NCI-H2171 (cell line): Measurements from ENCODE around the gene NTN4.
A peak's percentile ranks its signal among the peaks of the same experiment; 100 is the strongest.
"Not testable (repeated sequence)": the region's sequence is repeated elsewhere in the genome, so short reads cannot be mapped to it uniquely, and the experiment has no call there.

ENCODE experiments used
- DNase-seq: peaks from one replicate; lab custom pipeline; 2025; lab: John Stamatoyannopoulos, UW

The NTN4 gene

DNA sequence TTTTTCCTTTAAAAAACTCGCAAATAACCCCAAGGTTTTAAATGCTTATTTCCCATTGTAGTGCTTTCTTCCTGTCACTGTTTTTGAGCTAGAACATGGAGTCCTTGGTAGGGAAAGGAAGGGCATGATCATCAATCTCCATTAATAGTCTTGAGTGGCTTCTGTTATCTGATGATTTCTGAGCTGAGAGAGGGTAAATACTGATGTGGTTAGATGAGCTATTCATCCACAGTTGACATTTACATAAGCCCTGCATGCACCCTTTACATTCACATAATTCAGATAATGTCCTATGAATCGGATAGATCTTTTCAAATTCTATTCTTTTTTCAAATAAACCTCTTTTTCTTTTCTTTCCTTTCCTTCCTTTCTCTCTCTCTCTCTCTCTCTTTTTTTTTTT, 81.4 kb downstream of the NTN4 start:
- DNase-seq = no peak

DNA sequence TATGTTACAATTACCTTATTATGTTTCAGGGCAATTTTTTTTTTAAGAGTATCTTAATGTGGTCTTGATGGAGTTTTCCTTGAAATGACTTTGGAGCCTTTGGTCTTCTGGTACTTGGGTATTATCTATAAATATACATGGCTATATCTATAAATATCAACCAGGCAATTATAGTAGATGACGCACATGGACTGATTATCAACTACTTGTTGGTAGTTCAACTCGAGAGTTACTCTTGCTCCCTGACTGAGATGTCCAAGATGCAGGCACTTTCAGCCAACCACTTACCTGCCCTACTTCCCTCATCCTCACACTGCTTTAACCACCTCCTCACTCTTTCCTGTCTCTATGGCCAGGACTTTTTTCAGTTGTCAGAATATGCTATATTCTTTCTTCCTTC, 85.4 kb downstream of the NTN4 start:
- DNase-seq = no peak

- no peak for DNase-seq
Measured at GRCh38 chr12:95703986-95704385, 86.6 kb downstream of the NTN4 start.

DNA sequence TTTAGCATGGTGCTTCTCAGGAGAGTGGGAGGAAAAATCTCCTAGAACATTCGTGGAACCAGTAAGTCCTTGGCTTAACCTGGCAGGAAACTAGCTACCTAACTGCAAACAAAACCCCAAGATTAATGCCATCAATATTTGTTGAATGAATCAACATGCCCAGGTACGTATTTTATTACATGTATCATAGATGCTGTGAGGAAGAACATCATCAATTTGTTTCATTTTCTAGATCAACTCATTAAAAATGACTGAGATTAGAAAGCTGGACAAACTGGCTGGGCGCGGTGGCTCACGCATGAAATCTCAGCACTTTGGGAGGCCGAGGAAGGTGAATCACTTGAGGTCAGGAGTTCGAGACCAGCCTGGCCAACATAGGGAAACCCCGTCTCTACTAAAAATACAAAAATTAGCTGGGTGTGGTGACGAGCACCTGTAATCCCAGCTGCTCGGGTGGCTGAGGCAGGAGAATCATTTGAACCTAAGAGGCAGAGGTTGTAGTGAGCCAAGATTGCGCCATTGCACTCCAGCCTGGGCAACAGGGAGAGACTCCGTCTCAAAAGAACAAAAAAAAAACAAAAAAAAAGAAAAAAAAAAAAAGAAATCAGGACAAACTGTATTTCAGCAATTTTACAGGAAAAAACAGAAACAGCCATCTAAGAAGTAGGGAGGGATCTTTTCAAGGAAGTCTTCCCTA, 88.7 kb downstream of the NTN4 start:
- no peak for DNase-seq

- no peak for DNase-seq
Measured at GRCh38 chr12:95701275-95701674, 89.3 kb downstream of the NTN4 start.

DNA sequence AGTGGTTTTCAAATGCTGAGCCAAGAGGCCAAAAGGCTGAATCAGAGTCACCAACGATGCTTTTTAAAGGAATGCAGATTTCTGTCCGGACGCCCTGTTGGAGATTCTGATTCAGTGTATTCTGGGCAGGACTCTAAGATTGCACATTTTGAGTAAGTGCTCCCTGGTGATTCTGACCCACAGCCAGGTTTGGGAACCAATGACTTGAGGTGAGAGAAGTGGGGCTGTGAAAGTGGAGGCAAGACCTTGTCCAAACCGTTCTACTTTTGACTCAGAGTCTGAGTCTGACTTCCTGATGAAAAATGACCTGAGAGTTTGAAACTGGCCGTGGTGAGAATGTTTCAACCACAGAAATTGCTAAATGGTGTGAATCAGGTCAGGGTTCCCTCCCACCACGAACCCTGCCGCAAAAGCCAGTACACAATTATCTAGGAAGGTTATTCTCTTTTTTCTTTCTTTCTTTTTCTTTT, 90.2 kb downstream of the NTN4 start:
- DNase-seq = no peak

- no peak for DNase-seq
Measured at GRCh38 chr12:95699579-95699978, 91.0 kb downstream of the NTN4 start.

DNA sequence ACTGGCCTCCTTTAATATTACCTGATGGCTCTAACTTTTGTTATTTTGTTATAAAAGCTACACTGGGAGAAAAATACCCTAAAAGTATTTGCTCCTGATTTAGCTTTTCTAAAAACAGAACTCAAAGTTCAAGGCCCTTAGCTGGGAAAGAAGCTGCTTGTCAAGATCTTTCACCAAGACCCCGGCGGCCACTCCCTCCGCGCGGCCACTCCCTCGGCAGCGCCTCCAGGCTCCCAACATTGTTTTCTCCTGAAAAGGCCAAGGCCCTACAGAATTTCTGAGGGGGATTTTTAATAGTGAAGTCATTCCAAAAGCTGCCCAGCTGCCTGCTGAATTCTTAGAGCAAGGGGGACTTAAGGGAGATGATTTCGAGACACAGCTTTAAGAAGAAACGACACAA, 96.4 kb downstream of the NTN4 start:
- DNase-seq = no peak

DNA sequence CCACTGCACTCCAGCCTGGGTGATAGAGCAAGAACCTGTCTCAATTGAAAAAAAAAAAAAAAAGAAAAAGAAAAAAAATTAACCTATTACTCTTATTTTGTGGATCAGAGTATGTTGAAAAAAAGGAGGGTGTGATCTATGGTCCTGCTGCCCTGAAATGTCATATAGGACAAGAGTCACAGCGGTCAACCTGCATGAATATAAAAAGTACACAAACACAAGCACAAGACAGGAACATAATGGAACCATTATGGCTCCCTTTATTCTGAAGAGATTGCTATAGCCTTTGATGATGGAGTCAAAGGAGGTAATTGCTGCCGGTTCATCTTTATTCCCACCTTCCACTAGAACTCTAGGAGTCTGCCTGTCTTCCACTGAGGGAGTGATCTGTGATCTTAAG, 96.9 kb downstream of the NTN4 start:
- no peak for DNase-seq

DNA sequence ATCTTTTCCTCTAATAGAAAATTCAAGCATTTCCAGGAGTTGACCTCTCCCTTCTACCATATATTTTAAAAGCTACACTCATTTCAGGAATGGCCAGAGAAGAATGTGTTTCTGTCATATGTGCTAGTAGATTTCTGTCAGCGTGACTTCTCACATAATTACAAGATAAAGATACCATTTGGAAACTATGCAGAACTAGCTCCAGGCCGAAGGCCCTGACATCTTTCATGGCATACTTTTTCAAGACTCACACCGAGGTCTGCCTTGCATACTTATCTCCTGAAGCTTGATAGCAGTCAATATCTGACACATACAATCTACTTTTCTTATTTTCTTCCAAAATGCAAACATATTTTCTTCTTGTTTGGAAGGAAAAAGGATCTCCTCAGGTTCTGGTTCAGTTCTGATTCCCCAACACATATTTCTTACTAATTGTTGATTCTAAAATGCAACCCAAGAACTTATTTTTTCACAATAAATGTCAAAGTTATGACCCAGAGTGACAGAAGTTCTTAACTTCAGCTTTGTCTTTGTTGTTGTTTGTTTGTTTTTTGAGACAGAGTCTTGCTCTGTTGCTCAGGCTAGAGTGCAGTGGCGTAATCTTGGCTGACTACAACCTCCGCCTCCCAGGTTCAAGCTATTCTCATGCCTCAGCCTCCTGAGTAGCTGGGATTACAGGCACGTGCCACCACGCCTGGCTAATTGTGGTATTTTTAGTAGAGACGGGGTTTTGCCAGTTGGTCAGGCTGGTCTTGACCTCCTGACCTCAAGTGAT, 99.5 kb downstream of the NTN4 start:
- DNase-seq = no peak

DNA sequence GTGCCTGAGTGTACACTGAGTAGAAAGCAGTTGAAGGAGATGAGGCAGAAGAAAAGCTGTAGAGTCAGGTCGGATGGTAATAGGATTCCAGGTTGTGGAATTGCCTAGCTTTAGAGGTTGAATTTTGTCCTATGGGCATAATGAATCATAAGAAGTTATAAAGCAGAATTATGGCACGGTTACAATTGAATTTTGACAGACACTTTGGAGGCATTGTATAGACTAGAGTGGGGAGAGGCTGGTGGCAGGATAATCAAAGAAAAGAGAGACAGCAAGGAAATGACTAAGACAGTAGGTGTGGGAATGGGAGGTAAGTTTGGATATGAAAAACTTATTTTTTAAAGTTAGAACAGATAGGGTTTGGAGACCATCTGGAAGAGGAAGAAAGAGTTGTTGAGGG, 102.6 kb downstream of the NTN4 start:
- DNase-seq = no peak

- no peak for DNase-seq
Measured at GRCh38 chr12:95683418-95683817, 107.1 kb downstream of the NTN4 start.

DNA sequence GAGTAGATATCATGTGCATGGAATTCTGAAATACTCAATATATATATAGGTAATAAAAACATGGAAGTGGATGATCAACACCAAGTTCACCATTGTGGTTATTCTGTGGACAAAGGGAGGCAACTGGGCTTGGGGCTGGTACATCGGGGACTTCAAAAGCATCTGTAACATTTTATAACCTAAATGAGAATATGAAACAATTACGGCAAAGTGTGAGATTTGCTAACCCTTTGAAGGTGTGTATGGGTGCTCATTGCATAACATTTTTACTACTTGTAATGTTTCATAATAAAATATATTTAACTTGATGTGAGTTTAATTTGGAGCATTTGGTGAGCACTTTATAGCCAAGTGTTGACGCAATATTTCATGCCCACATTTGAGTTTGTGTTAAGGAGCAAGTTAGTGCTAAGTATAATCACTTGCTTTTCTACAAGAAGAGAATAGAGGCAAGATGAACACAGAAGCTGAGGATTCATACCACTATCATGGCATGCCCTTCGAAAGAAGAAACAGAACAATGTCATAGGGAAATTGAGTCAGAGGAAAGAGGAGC, 109.3 kb downstream of the NTN4 start:
- DNase-seq = no peak

DNA sequence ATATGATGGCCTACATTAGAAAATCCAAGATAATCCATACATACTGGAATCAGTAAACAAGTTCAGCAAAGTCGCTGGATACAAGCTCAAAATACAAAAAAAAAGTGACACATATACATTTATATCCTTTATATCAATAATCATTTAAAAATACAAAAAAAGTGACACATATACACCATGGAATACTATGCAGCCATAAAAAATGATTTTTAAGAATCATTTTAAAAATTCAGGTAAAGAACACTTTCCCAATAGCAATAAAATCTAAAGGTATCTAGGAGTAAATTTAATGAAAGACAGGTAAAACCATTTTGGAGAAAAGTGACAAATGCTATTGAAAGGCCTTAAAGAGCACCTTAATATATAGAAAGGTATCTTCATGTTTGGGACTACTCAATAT, 111.9 kb downstream of the NTN4 start:
- no peak for DNase-seq

- not testable (repeated sequence) for DNase-seq
Measured at GRCh38 chr12:95677782-95678181, 112.8 kb downstream of the NTN4 start.

DNA sequence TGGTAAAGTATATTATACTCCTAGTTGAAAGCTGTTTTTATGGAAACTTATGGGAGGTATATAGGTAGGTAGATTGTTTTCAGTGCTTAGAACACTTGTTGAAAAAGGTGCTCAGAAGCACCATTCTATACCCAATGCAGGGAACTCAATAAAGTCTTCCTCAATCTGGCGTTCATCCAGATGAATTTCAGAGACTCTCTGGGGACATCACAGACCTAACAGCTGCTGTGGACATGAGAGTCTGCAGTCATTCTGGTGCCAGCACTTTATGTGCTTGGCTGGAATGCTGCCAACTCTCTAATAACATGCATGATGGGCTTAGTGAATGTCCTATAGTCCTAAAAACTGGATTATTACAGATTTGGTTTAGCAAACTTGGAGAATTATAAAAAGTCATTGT, 115.9 kb downstream of the NTN4 start:
- DNase-seq = peak; percentile 96

DNA sequence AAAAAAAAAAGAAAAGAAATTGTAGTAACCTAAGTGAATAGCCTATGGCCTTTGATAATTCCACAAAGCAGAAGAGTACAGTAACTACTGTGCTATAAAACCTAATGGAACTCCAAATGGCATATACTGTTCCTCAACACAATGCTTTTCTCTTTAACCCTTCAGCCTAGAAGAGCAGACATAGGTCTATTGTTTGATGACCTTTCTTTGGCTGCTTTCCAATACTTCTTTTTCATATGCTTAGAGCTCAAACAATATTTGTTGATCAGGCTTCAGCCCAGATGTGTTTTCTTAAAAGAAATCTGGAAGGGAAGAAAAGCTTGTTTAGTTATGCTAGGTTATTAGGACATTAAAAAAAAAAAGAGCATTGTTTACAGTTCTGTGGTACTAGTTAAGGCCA, 116.4 kb downstream of the NTN4 start:
- peak; percentile 55 for DNase-seq

DNA sequence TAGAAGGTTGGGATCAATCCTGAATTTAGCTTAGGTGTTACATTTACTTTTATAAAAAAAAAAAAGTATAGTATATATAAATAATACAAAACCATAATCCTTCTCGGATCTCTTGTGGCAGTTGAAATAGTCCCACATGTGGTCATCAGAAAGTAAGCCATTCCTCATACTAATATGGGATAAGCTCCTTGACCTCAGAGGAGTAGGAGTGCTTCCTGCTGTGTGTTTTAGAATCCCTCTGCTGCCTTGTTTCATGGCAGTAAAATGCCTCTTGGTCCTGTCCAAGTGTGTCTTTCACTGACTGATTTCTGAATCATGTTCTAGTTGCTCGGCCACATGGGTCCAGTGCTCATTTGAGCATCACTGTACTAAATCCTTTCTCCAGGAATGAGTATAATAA, 117.0 kb downstream of the NTN4 start:
- DNase-seq = no peak

- DNase-seq = no peak
Measured at GRCh38 chr12:95672166-95672565, 118.4 kb downstream of the NTN4 start.

DNA sequence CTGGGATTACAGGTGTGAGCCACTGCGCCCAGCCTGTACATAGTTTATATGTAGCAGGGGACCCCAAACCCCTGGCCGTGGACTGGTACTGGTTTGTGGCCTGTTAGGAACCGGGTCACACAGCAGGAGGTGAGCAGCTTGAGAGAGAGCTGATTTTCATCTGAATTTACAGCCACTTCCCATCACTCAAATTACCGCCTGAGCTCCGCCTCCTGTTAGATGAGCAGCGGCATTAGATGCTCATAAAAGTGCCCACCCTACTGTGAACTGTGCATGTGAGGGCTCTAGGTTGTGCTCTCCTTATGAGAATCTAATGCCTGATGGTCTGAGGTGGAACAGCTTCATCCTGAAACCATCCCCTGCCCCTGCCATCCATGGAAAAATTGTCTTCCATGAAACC, 119.3 kb downstream of the NTN4 start:
- no peak for DNase-seq

- no peak for DNase-seq
Measured at GRCh38 chr12:95663525-95663924, 127.0 kb downstream of the NTN4 start.

- DNase-seq = no peak
Measured at GRCh38 chr12:95661360-95661759, 129.2 kb downstream of the NTN4 start.

- no peak for DNase-seq
Measured at GRCh38 chr12:95658386-95658785, 132.2 kb downstream of the NTN4 start.
